Fibroblast of pulmonary artery (primary cell): ENCODE data around the gene ST8SIA6.
"Not testable (repeated sequence)": the region's sequence is repeated elsewhere in the genome, so short reads cannot be mapped to it uniquely, and the experiment has no call there.

ENCODE experiments used
- DNase-seq: peaks from one replicate; pipeline ENCODE4 v3.0.0-alpha.2; 2010; ENCODE audit warnings: low read depth
- H3K4me3 ChIP-seq: replicated peaks from 2 replicates; pipeline ENCODE4 v1.5.1; 2011; ENCODE audit warnings: low read depth, mild to moderate bottlenecking, control low read depth, low read length, moderate library complexity
- TF ChIP-seq, protein P1 (sequence below): IDR thresholded peaks from 2 replicates; pipeline ENCODE4 v1.5.1; 2011; ENCODE audit warnings: mild to moderate bottlenecking, control low read depth, low read length, inconsistent platforms; ENCODE audit errors: missing control alignments

The ST8SIA6 gene

DNA sequence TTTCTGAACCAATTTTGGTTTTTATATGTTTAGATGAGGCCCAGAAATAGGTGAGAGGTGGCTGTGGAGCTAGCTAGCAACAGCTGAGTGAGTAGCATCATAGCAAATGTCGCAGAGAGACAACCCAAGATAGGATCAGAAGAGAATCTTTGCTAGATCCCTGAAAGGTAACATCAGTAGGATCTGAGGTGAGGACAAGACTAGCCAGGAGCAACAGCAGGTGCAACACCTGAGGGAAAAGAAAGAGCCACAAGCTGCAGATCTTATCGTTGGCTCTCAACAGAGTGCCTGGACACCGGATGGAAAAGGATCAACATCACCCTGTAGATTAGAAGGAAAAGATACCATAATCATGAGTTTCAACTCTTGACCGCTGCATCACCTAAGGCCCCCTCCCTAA, 4.4 kb downstream of the ST8SIA6 start:
- no peak for DNase-seq
- H3K4me3 ChIP-seq: no peak overlapping the region
- TF ChIP-seq, protein P1, sequence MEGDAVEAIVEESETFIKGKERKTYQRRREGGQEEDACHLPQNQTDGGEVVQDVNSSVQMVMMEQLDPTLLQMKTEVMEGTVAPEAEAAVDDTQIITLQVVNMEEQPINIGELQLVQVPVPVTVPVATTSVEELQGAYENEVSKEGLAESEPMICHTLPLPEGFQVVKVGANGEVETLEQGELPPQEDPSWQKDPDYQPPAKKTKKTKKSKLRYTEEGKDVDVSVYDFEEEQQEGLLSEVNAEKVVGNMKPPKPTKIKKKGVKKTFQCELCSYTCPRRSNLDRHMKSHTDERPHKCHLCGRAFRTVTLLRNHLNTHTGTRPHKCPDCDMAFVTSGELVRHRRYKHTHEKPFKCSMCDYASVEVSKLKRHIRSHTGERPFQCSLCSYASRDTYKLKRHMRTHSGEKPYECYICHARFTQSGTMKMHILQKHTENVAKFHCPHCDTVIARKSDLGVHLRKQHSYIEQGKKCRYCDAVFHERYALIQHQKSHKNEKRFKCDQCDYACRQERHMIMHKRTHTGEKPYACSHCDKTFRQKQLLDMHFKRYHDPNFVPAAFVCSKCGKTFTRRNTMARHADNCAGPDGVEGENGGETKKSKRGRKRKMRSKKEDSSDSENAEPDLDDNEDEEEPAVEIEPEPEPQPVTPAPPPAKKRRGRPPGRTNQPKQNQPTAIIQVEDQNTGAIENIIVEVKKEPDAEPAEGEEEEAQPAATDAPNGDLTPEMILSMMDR: no peak

DNA sequence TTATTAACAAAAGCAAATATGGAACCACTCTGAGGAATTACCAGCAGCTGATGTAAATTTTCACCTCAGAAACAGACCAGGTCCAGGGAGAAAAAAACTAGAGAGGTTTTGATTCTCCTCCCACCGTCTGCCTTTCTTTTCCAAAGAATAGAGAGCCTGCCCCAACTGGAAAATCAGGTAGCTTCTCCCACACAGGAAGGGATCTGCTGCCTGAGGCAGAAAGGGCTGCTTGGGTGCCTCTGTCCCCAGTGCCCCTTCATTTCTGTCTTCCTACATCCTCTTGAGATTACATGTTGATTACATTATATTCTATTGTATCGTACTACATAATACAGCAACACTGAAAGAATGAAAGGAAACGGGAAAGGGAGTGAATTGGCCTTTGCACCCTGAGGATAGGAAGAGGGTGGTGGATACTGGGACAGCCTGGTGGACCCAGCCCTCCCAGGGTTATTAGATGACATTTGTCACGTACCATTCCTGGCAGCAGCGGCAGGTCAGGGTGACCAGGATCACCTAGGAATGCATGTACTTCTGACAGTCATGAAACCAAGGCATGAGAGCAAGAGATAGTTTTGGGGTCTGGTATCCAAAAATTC, 8.9 kb downstream of the ST8SIA6 start:
- TF ChIP-seq, protein P1: no peak
- DNase-seq: no peak
- no peak overlapping the region for H3K4me3 ChIP-seq

DNA sequence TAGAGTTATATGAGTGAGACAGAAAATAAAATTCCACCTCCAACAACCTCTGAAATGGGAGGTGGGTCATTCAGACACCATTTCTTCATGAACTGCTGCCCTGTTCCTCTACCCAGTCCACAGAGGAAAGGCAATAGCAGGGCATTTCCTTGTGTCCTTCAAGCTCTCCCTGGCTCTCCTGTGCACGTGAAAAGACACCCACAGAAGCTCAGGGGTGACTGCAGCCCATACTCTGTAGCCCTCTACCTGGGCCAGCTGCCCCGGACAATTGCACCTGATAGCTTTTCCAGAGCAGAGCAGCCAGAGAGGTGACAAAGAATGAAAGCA, 10.0 kb downstream of the ST8SIA6 start:
- no peak for DNase-seq
- no peak overlapping the region for H3K4me3 ChIP-seq
- TF ChIP-seq, protein P1: no peak

DNA sequence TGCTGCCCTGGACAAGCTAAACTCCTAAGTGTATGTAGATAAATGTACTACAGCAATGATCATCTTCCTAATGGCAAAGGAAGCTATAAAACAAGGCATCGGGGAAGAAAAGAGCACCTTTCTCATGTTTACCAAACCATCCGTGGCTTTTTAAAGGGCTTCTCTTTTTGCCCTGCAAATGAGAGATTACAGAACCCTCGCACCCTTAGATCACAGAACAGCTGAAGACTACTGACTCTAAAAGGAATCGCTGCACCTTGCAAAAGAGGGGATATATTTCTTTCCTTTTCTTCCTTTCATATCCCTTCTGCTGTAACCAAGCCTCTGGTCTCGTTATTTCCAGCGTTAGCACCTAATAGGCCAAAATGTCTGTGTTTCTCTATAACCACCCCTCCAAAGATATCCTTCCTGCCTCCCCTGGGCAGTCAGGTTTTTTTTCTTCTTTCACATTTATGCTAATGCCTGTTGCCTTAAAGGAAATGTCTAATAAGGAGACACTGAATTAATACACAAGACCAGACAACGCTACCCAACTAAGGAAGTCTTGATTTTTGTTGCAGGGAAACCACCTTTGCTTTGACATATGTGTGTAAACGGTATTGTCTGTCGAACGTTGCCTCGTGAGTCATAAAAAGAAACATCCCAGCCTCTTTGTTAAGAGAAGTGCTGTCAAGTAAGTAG, 10.5 kb downstream of the ST8SIA6 start:
- H3K4me3 ChIP-seq: no peak overlapping the region
- no peak for DNase-seq
- TF ChIP-seq, protein P1: no peak

- no peak overlapping the region for H3K4me3 ChIP-seq
- TF ChIP-seq, protein P1: no peak
- no peak for DNase-seq
Observed at GRCh38 chr10:17438583-17438982, 15.8 kb downstream of the ST8SIA6 start.

DNA sequence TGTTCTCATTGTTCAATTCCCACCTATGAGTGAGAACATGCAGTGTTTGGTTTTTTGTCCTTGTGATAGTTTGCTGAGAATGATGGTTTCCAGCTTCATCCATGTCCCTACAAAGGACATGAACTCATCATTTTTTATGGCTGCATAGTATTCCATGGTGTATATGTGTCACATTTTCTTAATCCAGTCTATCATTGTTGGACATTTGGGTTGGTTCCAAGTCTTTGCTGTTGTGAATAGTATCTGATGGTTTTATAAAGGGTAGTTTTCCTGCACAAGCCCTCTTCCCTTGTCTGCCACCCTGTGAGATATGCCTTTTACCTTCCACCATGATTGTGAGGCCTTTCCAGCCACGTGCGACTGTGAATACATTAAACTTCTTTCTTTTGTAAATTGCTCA, 17.8 kb downstream of the ST8SIA6 start:
- DNase-seq, H3K4me3 ChIP-seq: not testable (repeated sequence)

- TF ChIP-seq, protein P1: no peak
- no peak overlapping the region for H3K4me3 ChIP-seq
- DNase-seq: no peak
Observed at GRCh38 chr10:17435953-17436352, 18.4 kb downstream of the ST8SIA6 start.
